ENCODE data around the gene FASTK.

DNA sequence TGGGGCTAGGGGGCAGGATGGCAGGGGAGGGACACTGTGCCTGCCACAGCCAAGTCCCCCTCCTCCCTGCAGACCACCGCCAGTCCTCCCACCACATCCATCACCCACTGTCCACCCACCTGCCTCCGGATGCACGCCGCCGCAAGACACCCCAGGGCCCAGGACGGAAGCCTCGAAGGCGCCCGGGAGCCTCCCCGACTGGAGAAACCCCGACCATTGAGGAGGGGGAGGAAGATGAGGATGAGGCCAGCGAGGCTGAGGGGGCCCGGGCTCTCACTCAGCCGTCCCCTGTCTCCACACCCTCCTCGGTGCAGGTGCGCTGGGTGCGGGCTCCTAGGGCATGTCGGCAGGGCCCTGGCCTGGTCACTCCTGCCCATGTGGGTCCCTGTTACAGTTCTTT lies 16.2 kb downstream of the FASTK start:
- TF ChIP-seq ARNTL (CRISPR knock-in tag; IDR thresholded peaks at IDR 0.05; ENCODE audit: borderline replicate concordance, low read depth) = no peak
- TF ChIP-seq, protein P1, sequence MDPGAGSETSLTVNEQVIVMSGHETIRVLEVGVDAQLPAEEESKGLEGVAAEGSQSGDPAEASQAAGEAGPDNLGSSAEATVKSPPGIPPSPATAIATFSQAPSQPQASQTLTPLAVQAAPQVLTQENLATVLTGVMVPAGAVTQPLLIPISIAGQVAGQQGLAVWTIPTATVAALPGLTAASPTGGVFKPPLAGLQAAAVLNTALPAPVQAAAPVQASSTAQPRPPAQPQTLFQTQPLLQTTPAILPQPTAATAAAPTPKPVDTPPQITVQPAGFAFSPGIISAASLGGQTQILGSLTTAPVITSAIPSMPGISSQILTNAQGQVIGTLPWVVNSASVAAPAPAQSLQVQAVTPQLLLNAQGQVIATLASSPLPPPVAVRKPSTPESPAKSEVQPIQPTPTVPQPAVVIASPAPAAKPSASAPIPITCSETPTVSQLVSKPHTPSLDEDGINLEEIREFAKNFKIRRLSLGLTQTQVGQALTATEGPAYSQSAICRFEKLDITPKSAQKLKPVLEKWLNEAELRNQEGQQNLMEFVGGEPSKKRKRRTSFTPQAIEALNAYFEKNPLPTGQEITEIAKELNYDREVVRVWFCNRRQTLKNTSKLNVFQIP (CRISPR knock-in tag; IDR thresholded peaks at IDR 0.05; ENCODE audit: borderline replicate concordance, low read depth) = no peak
- no peak for TF ChIP-seq ZNF70 (CRISPR knock-in tag; IDR thresholded peaks at IDR 0.05)
- TF ChIP-seq RARB (CRISPR knock-in tag; IDR thresholded peaks at IDR 0.05) = no peak
- TF ChIP-seq CSDC2 (CRISPR knock-in tag; IDR thresholded peaks at IDR 0.05) = no peak
- no peak for TF ChIP-seq ZFP3 (CRISPR knock-in tag; IDR thresholded peaks at IDR 0.05)
- TF ChIP-seq, protein P2, sequence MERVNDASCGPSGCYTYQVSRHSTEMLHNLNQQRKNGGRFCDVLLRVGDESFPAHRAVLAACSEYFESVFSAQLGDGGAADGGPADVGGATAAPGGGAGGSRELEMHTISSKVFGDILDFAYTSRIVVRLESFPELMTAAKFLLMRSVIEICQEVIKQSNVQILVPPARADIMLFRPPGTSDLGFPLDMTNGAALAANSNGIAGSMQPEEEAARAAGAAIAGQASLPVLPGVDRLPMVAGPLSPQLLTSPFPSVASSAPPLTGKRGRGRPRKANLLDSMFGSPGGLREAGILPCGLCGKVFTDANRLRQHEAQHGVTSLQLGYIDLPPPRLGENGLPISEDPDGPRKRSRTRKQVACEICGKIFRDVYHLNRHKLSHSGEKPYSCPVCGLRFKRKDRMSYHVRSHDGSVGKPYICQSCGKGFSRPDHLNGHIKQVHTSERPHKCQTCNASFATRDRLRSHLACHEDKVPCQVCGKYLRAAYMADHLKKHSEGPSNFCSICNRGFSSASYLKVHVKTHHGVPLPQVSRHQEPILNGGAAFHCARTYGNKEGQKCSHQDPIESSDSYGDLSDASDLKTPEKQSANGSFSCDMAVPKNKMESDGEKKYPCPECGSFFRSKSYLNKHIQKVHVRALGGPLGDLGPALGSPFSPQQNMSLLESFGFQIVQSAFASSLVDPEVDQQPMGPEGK (CRISPR knock-in tag; IDR thresholded peaks at IDR 0.05; ENCODE audit: borderline replicate concordance) = no peak
- no peak for TF ChIP-seq ZC3H10 (CRISPR knock-in tag; IDR thresholded peaks at IDR 0.05)
- TF ChIP-seq, protein P3, sequence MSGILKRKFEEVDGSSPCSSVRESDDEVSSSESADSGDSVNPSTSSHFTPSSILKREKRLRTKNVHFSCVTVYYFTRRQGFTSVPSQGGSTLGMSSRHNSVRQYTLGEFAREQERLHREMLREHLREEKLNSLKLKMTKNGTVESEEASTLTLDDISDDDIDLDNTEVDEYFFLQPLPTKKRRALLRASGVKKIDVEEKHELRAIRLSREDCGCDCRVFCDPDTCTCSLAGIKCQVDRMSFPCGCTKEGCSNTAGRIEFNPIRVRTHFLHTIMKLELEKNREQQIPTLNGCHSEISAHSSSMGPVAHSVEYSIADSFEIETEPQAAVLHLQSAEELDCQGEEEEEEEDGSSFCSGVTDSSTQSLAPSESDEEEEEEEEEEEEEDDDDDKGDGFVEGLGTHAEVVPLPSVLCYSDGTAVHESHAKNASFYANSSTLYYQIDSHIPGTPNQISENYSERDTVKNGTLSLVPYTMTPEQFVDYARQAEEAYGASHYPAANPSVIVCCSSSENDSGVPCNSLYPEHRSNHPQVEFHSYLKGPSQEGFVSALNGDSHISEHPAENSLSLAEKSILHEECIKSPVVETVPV (CRISPR knock-in tag; IDR thresholded peaks at IDR 0.05) = no peak
- TF ChIP-seq BACH2 (CRISPR knock-in tag; IDR thresholded peaks at IDR 0.05; ENCODE audit: borderline replicate concordance) = no peak
- TF ChIP-seq, protein P4, sequence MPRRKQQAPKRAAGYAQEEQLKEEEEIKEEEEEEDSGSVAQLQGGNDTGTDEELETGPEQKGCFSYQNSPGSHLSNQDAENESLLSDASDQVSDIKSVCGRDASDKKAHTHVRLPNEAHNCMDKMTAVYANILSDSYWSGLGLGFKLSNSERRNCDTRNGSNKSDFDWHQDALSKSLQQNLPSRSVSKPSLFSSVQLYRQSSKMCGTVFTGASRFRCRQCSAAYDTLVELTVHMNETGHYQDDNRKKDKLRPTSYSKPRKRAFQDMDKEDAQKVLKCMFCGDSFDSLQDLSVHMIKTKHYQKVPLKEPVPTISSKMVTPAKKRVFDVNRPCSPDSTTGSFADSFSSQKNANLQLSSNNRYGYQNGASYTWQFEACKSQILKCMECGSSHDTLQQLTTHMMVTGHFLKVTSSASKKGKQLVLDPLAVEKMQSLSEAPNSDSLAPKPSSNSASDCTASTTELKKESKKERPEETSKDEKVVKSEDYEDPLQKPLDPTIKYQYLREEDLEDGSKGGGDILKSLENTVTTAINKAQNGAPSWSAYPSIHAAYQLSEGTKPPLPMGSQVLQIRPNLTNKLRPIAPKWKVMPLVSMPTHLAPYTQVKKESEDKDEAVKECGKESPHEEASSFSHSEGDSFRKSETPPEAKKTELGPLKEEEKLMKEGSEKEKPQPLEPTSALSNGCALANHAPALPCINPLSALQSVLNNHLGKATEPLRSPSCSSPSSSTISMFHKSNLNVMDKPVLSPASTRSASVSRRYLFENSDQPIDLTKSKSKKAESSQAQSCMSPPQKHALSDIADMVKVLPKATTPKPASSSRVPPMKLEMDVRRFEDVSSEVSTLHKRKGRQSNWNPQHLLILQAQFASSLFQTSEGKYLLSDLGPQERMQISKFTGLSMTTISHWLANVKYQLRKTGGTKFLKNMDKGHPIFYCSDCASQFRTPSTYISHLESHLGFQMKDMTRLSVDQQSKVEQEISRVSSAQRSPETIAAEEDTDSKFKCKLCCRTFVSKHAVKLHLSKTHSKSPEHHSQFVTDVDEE (CRISPR knock-in tag; IDR thresholded peaks at IDR 0.05) = no peak
- no peak for TF ChIP-seq PPARA (CRISPR knock-in tag; IDR thresholded peaks at IDR 0.05; ENCODE audit: borderline replicate concordance)
- no peak for TF ChIP-seq GLIS3 (CRISPR knock-in tag; IDR thresholded peaks at IDR 0.05)
- TF ChIP-seq ZFP30 (CRISPR knock-in tag; IDR thresholded peaks at IDR 0.05) = no peak

Data from SK-N-SH treated with all-trans-retinoic acid at 6 μM for 48 hours (cell line).